ENCODE measurements around the gene RGS7.

RGS7 gene

GRCh38 chr1:241118049-241118448 is 239.0 kb downstream of the RGS7 start:
- no peak for TF ChIP-seq CTCF (IDR thresholded peaks at IDR 0.05; ENCODE audit: low read depth, low read length, missing control alignments)
- H3K4me3 ChIP-seq (ENCODE audit: low read depth, low read length) = no peak overlapping the region
- DNase-seq (ENCODE audit: low read depth) = no peak

- H3K4me3 ChIP-seq (ENCODE audit: low read depth, low read length) = no peak overlapping the region
- DNase-seq (ENCODE audit: low read depth) = no peak
- no peak for TF ChIP-seq CTCF (IDR thresholded peaks at IDR 0.05; ENCODE audit: low read depth, low read length, missing control alignments)
Observed at GRCh38 chr1:241115784-241116183, 241.2 kb downstream of the RGS7 start.

GRCh38 chr1:241114699-241115233 is 242.2 kb downstream of the RGS7 start:
- no peak for TF ChIP-seq CTCF (IDR thresholded peaks at IDR 0.05; ENCODE audit: low read depth, low read length, missing control alignments)
- no peak for DNase-seq (ENCODE audit: low read depth)
- H3K4me3 ChIP-seq (ENCODE audit: low read depth, low read length) = no peak overlapping the region

GRCh38 chr1:241113557-241113956 is 243.4 kb downstream of the RGS7 start:
- H3K4me3 ChIP-seq (ENCODE audit: low read depth, low read length) = no peak overlapping the region
- no peak for DNase-seq (ENCODE audit: low read depth)
- no peak for TF ChIP-seq CTCF (IDR thresholded peaks at IDR 0.05; ENCODE audit: low read depth, low read length, missing control alignments)

GRCh38 chr1:241109039-241109438 is 248.0 kb downstream of the RGS7 start:
- DNase-seq (ENCODE audit: low read depth) = no peak
- TF ChIP-seq CTCF (IDR thresholded peaks at IDR 0.05; ENCODE audit: low read depth, low read length, missing control alignments) = no peak
- no peak overlapping the region for H3K4me3 ChIP-seq (ENCODE audit: low read depth, low read length)

- DNase-seq (ENCODE audit: low read depth) = no peak
- H3K4me3 ChIP-seq (ENCODE audit: low read depth, low read length) = no peak overlapping the region
- TF ChIP-seq CTCF (IDR thresholded peaks at IDR 0.05; ENCODE audit: low read depth, low read length, missing control alignments) = no peak
Observed at GRCh38 chr1:241105147-241105546, 251.9 kb downstream of the RGS7 start.

GRCh38 chr1:241102664-241103063 is 254.3 kb downstream of the RGS7 start:
- H3K4me3 ChIP-seq (ENCODE audit: low read depth, low read length) = no peak overlapping the region
- no peak for DNase-seq (ENCODE audit: low read depth)
- no peak for TF ChIP-seq CTCF (IDR thresholded peaks at IDR 0.05; ENCODE audit: low read depth, low read length, missing control alignments)
